KBM-7 (cell line): ENCODE measurements around the gene PRDM11.

Source experiments
- DNase-seq: peaks from one replicate; pipeline ENCODE4 v3.0.0-alpha.2; 2015
- in situ Hi-C: fragments of 300-500 bp; cut with MboI; formaldehyde crosslinking; loops from 2 replicates; pipeline ENCODE4 v1.14.3; 2020; ENCODE audit warnings: low sequenced_read_pairs, low pct_unique_long_range_greater_than_20kb, mixed read lengths

PRDM11 gene

GRCh38 chr11:45270946-45271716 is 124.7 kb downstream of the PRDM11 start:
- DNase-seq, result no peak

GRCh38 chr11:45272701-45273100 is 126.3 kb downstream of the PRDM11 start:
- no peak for DNase-seq
- in situ Hi-C loops, result no loop called here

More at GRCh38 chr11:45270946-45271716, 124.7 kb downstream of the PRDM11 start:
- in situ Hi-C loops, result no loop called here

DNA sequence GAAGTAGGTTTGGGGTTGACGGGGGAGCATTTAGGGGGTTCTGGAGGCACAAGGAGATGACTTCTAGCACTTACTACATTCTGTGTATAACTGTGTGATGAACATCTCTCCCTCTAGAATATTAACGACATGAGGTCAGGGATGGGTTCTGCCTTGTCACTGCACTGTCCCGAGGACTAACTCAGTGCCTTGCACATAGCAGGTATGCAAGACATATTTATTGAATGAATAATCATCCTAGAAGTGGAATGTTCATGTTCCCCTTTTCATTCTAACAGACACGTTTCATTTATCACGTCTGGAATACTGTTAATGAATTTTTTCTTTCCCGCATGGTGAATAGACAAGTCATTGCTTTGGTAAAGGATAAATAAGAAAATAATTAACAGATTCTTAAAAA is 127.1 kb downstream of the PRDM11 start:
- DNase-seq, result no peak
- in situ Hi-C loops, result no loop called here

DNA sequence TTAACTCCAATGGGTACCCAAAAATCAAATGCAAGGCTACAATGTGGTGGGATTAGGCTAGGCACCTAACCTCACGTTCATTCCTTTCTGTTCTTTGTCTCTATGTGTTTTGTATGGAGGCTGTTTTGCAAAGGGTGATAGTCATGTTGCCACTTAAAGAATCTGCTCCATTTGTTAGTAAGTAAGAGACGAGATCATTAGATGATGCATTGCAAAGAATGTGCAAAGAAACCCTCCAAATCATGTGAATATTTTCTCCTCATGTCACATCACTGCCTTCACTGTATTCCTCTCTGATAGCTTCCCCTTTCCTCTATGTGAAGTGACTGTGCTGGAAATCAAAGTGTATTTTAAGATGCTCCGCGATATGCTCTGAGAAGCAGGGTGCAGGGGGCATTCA is 127.8 kb downstream of the PRDM11 start:
- in situ Hi-C loops, result no loop called here
- no peak for DNase-seq

DNA sequence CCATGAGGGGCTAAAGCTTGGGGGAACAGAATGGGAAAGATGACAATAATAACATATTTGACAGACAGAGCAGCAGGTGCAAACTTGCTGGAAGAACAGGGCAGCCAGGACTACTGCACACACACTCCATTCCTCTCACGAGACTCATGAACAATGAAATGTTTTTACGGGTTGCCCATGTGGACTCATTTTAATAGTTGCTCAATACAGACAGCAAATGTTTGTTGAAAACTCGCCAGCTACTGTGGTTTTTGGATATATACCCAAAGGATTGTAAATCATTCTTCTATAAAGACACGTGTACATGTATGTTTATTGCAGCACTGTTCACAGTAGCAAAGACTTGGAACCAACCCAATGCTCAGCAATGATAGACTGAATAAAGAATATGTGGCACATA is 129.4 kb downstream of the PRDM11 start:
- in situ Hi-C loops, result loop anchor here (25.0 kb wide), 1 partner anchor 339 kb away; no protein-coding TSS in a partner anchor
- DNase-seq, result no peak

GRCh38 chr11:45278714-45279113 is 132.3 kb downstream of the PRDM11 start:
- in situ Hi-C loops, result loop anchor here (25.0 kb wide), 1 partner anchor 341 kb away; no protein-coding TSS in a partner anchor
- no peak for DNase-seq

DNA sequence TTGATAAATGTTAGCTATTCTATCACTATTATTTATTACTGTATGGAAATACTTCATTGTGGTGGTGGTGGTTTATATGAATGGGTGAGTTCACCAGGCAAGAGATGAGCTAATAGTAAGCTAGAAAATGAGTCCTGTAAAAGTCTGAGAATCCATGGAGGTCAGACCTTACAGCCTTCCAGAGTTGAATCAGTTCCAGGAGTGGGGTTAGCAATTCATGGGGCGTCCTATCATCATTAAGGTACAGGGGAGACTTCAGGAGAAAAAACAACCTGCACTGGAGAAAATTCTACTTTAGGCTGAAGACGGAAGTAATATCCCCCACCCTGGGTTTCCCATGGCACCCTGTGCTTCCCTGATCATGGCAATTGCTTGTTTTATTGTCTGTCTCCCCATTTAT is 133.2 kb downstream of the PRDM11 start:
- in situ Hi-C loops, result loop anchor here (25.0 kb wide), 1 partner anchor 342 kb away; no protein-coding TSS in a partner anchor

GRCh38 chr11:45280449-45280848 is 134.0 kb downstream of the PRDM11 start:
- DNase-seq, result no peak
- in situ Hi-C loops, result loop anchor here (25.0 kb wide), 1 partner anchor 343 kb away; no protein-coding TSS in a partner anchor

More for the DNA sequence above, 133.2 kb downstream of the PRDM11 start:
- DNase-seq, result no peak

GRCh38 chr11:45282081-45282480 is 135.6 kb downstream of the PRDM11 start:
- no peak for DNase-seq
- in situ Hi-C loops, result loop anchor here (25.0 kb wide), 1 partner anchor 345 kb away; no protein-coding TSS in a partner anchor
